Effector CD8-positive, alpha-beta T cell (primary cell): ENCODE results near the gene ATCAY.
"Not testable (repeated sequence)": the region's sequence is repeated elsewhere in the genome, so short reads cannot be mapped to it uniquely, and the experiment has no call there.

Experiments used
- DNase-seq: peaks from one replicate; lab custom pipeline; 2025; lab: John Stamatoyannopoulos, UW

The ATCAY gene

DNA sequence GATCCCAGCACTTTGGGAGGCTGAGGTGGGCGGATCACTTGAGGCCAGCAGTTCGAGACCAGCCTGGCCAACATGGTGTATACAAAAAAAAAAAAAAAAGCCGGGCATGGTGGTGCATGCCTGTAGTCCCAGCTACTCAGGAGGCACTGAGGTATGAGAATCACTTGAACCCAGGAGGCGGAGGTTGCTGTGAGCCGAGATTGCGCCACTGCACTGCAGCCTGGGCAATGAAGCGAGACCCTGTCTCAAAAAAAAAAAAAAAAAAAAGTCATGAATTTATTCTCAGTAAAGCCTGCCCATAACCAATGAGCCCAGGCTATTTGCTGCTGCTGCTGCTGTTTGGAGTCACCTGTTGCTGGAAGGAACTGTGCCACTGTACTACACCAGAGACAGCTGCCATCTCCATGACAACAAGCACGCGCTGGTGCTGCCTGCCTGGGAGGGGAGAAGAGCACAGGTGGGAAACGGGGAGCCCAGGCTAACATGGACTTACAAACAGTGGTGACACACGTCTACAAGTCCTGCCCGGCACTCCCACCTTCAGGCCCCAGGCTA lies 23.0 kb upstream of the ATCAY start:
- no peak for DNase-seq

DNA sequence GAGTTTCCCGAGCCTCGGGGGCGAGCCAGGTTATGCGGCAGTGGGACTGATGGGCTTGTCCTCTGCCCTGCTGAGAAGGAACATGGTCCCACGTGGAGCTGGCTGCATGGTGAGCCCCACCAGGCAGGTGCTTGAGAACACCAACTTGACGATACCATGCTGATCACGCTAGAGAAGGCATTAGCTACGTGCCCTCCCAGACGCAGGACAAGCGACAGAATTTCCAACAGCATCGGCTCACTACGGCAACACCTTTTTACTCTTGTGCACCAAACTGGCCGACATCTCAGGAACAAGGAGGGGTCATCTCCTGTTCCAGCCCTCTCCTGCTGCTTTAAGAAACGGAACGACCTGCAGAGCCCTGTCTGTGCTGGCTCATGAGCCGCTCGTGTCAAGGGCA lies 20.0 kb upstream of the ATCAY start:
- no peak for DNase-seq

DNA sequence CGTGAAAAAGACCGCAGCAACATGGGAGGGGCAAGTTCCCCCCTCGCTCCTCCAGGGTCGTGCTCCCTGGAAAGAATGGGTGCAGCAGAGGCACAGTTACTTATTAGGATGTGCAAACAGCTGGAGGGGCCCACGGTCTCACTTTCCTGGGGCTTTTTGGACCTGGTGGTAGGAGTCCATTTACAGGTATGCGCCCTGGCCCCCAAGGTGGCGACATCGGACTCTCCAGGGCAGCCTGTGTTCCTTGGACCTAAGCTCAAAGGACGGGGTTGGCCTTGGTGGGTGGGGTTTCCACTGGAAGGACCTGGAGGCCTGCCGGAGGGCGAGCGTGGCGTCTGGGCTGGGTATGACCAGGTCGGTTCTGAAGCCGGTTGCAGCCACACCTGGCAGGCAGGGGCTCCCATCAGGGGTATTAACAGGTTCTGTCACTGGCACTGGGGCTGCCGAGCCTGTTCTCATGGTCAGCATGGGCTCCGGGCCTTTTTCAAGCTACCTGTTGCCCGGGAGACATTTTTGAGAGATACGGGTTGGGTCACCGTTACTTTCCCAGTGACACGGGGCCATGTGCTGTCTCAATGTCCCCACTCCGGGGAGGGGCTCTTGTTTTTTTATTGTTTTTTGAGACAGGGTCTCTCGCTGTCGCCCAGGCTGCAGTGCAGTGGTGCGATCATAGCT lies 17.5 kb upstream of the ATCAY start:
- no peak for DNase-seq

DNA sequence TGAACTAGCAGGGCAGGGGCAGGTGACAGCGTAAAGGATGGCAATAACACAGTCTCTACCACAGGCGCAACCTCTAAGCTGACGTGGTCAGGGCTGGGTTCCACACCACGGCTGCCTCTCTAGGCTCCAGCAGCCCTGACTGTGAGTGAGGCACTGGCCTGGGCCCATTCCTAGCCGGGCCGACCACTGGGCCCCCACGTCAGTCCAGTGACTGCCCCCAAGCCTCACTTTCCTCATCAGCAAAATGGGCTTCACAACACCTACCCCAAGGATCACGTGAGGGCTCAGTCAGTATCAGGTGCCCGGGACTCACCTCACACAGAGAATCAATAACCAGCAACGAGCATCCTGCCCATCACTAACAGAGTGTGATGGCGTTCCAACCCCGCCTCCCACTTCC lies 16.8 kb upstream of the ATCAY start:
- DNase-seq = no peak

DNA sequence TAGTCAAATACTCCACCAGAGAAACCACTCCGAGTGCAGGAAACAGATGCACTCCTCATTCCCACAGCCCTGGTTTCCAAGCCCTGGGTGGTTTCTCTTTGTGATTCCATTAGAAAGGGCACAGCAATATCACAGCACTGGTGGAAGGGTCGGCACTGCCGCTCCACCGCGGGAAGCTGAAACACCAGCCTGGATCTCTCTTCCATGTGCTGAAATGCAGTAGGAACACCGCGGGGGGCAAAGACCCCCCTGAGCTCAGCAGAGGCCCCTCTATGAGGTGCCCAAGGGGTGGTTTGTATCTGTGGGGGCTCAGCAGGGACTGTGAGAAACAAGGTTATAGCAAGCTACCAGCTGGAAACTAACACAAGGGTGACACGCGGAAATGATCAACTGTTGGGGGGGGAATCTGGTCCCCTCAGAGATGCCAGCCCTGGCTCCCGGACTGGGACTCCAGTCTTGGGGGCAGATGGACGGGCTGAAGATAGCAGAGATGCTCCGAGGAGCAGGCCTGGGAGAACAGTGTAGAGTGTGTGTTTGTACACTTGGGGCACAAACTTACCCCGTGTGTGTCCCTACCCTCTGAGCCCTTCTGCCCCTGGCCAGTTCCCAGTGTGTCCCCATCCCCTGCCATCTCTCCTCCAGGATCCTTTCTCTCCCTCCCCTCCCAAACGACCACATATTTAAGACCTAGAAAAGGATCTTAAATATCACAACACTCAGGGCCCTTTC lies 13.4 kb upstream of the ATCAY start:
- DNase-seq = no peak

DNA sequence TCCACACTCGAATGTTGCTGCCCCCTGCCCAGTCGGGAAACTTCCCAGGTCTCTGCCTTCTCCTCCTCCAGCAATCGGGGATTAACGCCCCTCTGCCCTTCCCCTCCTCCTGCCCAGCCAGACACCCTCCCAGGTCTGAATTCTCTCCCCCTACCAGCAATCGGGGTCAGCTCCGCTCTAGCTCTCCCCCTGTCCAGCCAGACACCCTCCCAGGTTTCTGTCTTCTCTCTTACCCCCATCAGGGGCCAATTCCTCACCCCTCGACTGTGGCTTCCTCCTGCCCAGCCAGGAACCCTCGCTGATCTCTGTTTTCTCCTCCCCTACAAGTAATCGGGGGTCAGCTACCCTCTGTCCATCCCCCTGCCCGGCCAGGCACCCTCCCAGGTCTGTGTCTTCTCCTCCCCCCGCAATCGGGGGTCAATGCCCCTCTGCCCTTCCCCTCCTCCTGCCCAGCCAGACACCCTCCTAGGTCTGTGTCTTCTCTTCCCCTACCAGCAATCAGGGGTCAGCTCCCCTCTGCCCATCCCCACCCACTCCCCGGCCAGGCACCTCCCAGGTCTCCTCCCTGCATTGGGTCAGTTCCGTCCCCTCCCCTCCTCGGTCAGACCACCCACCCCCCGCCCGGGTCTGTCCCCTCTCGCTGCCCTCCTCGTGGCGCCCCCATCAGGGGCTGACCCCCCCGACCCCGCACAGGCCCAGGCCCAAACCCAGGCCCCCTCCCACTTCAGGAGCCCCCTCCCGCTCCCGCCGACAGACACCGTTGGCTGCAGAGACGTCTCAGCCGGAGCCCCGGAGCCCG lies 12.3 kb upstream of the ATCAY start:
- no peak for DNase-seq

DNA sequence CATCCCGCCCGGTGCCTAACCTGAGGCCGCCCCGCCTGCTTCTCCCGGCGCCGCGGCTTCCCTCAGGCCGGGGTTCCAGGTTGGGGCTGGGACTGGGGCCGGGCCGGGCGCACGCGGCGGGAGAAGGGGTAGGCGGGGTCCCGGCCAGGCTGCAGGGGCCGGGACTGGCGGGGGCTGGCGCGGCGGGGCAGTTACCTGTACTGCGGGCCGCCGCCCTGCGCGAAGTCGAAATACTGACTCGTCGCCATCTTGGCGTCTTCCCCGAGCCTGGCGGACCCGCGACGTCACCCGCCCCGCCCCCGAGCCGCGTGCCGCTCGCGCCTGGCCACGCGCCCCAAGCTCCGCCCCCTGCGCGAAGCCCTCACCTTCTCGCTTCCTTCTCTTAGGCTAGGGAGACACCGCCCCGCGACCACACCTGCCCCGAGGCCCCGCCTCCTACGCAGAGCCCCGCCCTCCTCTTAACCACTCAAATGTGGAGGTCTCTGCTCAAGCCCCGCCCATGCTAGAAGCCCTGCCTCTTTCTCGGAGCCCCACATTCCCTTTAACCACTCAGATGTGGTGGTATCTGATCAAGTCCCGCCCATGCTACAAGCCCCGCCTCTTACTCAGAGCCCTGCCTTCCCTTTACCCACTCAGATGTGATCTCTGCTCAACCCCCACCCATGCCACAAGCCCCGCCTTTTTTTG lies 11.6 kb upstream of the ATCAY start, which contains the start of gene ZFR2:
Gene ZFR2 (minus strand): TSS at position 269 of the 687 bp plus-strand sequence. CDS start 21 bp downstream, at position 248.
- no peak for DNase-seq

DNA sequence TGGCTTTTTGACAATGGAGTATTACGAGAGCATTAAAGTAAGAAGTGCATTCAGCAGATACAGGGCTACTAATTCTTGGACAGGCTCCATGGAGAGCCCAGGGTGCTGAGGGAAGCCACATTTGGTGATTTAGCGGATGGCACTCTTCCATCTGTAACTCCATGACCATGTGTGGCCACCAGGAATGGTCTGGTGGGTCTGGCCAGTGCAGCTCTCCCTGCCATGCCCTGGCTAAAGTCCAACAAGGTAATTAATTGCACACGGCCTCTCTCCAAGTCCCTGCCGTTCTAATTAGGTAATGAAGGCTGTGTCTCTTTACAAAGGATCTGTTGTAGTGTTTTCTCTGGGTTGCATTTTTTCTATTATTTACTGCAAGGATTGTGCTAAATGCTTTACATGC lies 7.3 kb upstream of the ATCAY start:
- no peak for DNase-seq

DNA sequence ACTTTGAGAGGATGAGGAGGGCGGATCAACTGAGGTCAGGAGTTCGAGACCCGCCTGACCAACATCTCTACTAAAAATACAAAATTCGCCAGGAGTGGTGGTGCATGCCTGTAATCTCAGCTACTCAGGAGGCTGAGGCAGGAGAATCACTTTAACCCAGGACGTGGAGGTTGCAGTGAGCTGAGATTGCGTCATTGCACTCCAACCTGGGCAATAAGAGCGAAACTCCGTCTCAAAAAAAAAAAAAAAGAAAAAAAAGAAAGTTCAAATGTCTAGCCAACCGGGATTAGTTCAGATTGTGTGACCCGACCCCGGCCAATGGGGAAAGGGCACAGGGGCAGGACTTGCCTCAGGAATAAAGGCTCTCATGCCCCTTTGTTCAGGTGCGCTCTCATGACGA lies 5.8 kb upstream of the ATCAY start:
- not testable (repeated sequence) for DNase-seq

DNA sequence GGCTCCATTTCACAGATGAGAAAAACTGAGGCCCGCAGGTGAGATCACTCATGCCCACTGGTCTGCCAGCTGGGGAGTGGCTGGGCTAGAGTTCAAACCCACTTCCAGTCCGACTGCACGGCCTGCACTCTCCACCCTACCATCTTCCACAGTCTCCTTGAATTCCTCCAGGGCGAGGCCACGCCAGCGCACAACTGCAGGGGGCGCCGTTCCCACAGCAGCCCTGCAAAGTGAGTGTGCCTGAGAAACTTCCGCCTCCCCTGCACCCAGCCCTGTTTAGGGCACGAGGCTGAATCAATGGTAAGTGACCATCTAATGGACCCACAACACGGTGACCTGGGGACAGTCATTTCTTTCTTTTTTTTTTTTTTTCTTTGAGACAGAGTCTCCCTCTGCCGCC lies 829 bp upstream of the ATCAY start:
- DNase-seq = no peak

DNA sequence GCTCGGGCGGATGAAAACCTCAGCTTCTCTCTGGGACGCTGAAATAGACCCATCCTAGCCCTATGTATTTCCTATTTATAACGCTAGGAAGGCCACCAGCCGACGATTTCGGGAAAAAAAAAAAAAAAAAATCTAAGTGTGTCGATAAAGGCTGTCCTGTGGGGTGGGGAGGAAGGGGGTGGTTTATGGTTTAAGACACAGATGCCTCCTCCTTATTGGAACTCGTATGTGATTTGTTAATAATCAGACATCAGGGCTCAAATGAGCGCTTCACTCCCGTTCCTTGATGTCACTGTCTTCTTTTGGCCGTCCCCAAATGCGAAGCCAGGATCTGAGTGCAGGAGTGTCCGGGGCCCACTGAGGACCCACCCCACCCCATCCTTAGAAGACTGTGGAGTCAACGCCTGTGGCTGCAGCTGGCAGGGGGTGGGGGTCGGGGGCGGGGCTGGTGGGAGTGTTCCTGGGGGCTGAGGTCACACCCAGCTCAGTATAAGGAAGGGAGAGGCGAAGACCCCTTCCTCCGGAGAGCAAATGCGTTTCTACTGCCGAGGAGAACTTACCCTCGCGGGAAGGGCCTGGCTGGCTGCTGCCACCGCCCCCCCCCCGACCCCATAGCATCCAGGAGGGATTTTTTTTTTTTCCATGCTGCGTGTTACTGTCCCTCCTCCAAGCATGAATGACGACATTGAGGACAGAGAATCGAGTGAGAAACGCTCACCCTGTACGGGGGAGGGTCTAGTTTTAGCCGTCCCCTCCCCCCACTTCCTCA lies 971 bp downstream of the ATCAY start:
- DNase-seq = no peak

DNA sequence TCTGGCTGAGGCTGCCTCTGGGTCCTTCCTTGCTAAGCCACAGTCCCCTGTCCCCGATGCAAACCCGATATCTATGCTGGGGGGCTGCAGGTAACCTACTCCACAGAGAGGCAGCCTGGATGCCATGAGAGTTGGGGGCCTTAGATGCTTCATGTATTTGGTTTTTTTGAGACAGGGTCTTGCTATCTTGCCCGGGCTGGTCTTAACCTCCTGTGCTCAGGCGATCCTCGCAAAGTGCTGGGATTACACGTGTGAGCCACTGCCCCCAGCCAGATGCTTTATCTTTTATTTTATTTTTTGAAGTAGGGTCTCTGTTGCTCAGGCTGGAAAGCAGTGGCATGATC lies 1.5 kb downstream of the ATCAY start:
- DNase-seq = no peak

DNA sequence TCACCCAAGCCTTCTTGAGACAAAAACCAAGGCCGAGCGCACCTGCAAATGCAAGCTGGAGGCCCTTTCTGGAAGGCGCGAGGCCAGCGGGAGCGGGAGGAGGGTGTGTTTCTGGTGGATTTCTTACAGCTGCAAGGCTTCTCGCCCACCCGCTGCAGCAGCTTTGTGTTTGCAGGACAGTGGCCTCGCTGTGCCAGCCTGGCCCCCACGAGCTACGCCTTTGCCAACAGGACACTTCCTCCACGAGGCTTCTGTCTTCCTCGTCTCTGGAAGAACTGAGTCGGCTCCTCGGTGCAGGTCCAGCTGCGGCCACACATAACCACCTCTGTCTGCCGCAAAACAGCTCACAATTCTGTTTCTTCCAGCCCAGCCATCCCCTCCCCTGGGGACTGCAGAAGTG lies 10.1 kb downstream of the ATCAY start:
- DNase-seq = no peak

DNA sequence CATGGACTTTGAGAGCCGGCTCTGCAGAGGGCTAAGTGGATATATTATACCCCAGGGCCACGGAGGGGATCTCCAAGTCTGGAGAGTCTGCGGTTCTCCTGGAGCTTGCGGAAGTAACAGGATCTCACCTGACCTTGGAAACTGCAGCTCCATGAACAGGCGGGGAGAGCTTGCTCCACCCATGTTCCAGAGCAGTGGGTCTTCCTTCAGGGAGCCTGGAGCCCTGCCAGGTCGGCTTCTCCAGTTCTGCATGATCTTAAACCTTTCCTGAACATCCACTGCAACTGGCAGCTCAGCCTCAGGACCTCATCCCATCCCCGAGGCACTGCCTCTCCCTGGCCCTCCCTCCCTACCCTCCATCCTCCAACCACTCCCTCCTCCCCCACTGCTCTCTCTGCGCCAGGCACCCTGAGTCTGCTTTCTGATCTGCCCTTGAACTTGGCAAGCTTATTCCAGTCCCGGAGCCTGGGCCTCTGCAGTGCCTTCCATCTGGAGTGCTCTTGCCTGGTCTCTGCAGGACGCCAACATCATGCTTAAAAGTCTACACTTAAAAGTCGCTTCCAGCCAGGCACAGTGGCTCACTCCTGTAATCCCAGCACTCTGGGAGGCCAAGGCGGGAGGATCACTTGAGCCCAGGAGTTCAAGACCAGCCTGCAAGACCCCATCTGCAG lies 13.2 kb downstream of the ATCAY start:
- DNase-seq = no peak

DNA sequence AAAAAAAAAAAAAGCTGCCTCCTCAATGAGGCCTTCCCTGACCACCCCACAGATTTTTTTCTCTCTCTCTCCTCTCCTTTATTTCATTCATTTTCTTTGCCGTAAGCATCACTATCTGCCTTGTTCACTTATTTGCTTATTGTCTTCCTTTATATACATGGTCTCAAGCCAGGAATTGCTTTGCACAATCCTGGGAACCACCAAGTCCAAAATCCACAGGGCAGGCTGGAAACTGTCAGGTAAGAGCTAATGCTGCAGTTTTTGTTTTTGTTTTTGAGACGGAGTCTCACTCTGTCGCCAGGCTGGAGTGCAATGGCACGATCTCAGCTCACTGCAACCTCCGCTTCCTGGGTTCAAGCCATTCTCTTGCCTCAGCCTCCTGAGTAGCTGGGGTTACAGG lies 14.5 kb downstream of the ATCAY start:
- not testable (repeated sequence) for DNase-seq

DNA sequence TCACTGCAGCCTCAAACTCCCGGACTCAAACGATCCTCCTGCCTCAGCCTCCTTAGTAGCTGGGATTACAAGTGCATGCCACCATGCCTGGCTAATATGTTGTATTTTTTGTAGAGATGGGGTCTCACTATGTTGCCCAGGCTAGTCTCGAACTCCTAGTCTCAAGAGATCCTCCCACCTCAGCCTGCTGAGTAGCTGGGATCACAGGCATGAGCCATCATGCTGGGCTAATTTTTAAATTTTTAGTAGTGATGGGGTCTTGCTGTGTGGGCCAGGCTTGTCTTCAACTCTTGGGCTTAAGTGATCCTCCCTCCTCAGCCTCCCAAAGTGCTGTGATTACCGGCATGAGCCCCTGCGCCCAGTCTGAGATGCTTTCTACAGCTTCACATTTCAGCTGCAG lies 15.3 kb downstream of the ATCAY start:
- no peak for DNase-seq

DNA sequence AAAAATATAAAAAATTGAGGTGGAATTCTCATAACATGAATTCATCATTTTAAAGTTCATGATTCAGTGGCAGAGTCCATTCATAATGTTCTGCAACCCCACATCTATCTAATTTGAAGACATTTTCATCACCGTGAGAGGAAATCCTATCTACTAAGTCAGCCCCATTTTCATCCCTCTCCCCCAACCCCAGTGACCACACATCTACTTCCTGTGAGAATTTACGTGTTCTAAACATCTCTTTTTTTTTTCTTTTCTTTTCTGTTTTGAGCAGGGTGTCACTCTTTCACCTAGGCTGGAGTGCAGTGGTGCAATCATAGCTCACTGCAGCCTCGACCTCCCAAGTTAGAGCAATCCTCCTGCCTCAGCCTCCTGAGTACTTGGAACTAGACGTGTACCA lies 17.5 kb downstream of the ATCAY start:
- no peak for DNase-seq

DNA sequence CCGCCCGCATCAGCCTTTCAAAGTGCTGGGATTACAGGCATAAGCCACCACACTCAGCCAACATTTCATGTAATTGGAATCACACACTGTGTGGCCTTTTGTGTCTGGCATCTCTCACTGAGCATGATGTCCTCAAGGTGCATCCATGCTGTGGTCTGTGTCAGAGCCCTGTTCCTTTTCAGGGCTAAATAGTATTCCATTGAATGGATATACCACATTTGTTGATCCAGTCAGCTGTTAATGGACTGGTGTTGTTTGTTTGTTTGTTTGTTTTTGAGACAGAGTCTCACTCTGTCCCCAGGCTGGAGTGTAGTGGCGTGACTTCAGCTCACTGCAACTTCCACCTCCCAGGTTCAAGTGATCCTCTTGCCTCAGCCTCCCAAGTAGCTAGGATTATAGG lies 17.9 kb downstream of the ATCAY start:
- DNase-seq = no peak

DNA sequence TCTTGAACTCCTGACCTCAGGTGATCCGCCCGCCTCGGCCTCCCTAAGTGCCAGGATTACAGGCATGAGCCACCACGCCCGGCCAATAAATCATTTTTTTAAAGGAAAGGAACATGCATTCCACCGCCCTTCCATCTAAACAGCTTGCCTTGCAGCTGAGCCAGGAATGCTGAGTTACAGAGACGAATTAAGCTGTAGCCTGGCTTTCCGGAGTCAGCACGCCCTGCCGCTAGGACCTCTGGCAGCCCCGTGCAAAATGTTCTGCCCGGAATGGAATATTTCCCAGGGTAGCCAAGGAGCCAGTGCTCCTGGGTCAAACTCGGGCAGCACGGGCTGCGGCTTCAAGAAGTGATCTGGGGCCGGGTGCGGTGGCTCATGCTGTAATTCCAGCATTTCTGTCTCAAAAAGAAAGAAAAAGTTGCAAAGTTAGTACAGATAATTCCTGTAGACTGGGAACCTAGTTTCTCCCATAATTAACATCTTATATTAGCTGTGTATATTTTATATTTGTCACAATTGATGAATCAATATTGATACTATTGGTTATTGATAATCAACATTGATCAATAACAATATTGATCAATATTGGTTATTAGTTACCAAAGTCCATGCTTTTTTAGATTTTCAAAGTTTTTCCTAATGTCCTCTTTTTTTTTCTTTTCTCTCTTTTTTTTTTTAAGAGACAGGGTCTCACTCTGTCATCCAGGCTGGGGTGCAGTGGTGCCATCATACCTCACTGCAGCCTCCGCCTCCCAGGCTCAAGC lies 19.2 kb downstream of the ATCAY start:
- DNase-seq = no peak
